Endothelial cell of umbilical vein (primary cell): Measurements from ENCODE around the gene SERPINF2. TPM values are rescaled to one million over a fixed set of nuclear protein-coding genes. Genes with fewer than 3 reads are reported as not detected.

Source experiments
- BruUV-seq: library from RNA; stranded (reverse); fragments of 400-500 nt; replicated peaks from 2 replicates; lab custom pipeline; 2021; lab: Mats Ljungman, UMichigan
- CTCF ChIA-PET: fragments of 300-600, 350-600 bp; sonication (Branson Sonifier 250); formaldehyde crosslinking; loops from one replicate; lab custom pipeline; 2021; ENCODE audit warnings: antibody characterized with exemption, inconsistent platforms; lab: Charles Lee
- POLR2A ChIA-PET: fragments of 300-600, 350-600 bp; sonication (Branson Sonifier 250); formaldehyde crosslinking; loops from one replicate; lab custom pipeline; 2021; ENCODE audit warnings: antibody characterized with exemption, inconsistent platforms; lab: Charles Lee
- DNase-seq: peaks from one replicate; pipeline ENCODE4 v3.0.0-alpha.2; 2011; ENCODE audit warnings: low read depth, low spot score
- FAIRE-seq: peaks from 2 replicates; lab custom pipeline; 2011; peaks lifted over from hg19 to GRCh38; lab: Jason Lieb, UNC
- H2AFZ ChIP-seq: 2 replicates; pipeline ENCODE4 v1.6.0; 2012; ENCODE audit warnings: low read depth, low read length, control low read depth, inconsistent platforms
- H3K27ac ChIP-seq: 2 replicates; pipeline ENCODE4 v1.5.1; 2011; ENCODE audit warnings: low read depth, mild to moderate bottlenecking, control low read depth, low read length, moderate library complexity; ENCODE audit not compliant: insufficient read depth
- H3K27me3 ChIP-seq, 2 experiments: 2 replicates each; pipeline versions ENCODE4 v1.6.0 to v1.6.1; 2011; ENCODE audit warnings: low read length in 2 of 2, mixed read lengths in 1 of 2; ENCODE audit not compliant: control insufficient read depth in 2 of 2, insufficient read depth in 2 of 2
- H3K36me3 ChIP-seq, 2 experiments: 2 replicates in 1 of 2; 3 replicates in 1 of 2; pipeline ENCODE4 v1.5.1; 2011; ENCODE audit warnings: low read length in 2 of 2, mild to moderate bottlenecking in 1 of 2, moderate library complexity in 1 of 2; ENCODE audit not compliant: control insufficient read depth in 2 of 2, insufficient read depth in 2 of 2; ENCODE audit errors: extremely low read depth in 1 of 2
- H3K4me1 ChIP-seq: 3 replicates; pipeline ENCODE4 v1.5.1; 2011; ENCODE audit warnings: mild to moderate bottlenecking, low read length; ENCODE audit not compliant: control insufficient read depth, insufficient read depth; ENCODE audit errors: extremely low read depth
- H3K4me2 ChIP-seq: 2 replicates; pipeline ENCODE4 v1.6.1; 2011; ENCODE audit warnings: low read length, control low read depth, mixed read lengths; ENCODE audit not compliant: insufficient read depth
- H3K4me3 ChIP-seq, 3 experiments: fragments of 200-600 bp in 1 of 3; sonication (generic), shearing (Covaris generic) in 1 of 3; replicated peaks in 1 of 3; 2 replicates each; pipeline ENCODE4 v1.5.1; 2011 to 2016; ENCODE audit warnings: control low read depth in 3 of 3, low read length in 3 of 3, mild to moderate bottlenecking in 2 of 3, inconsistent platforms in 1 of 3, low read depth in 1 of 3, moderate library complexity in 1 of 3; ENCODE audit not compliant: insufficient read depth in 1 of 3
- H3K79me2 ChIP-seq: 2 replicates; pipeline ENCODE4 v1.6.0; 2012; ENCODE audit warnings: low read length, inconsistent platforms; ENCODE audit not compliant: control insufficient read depth, insufficient read depth
- H3K9ac ChIP-seq: replicated peaks from 2 replicates; pipeline ENCODE3; 2011; ENCODE audit warnings: low read length, control low read depth; ENCODE audit not compliant: insufficient read depth; ENCODE audit errors: extremely low read depth
- H3K9me1 ChIP-seq: replicated peaks from 3 replicates; pipeline ENCODE4 v1.6.0; 2011; ENCODE audit warnings: mild to moderate bottlenecking, low read length; ENCODE audit not compliant: control insufficient read depth, insufficient read depth; ENCODE audit errors: extremely low read depth
- H3K9me3 ChIP-seq: replicated peaks from 2 replicates; pipeline ENCODE4 v1.5.1; 2012; ENCODE audit warnings: low read length, inconsistent platforms; ENCODE audit not compliant: control insufficient read depth, insufficient read depth
- H4K20me1 ChIP-seq: replicated peaks from 2 replicates; pipeline ENCODE3; 2011; ENCODE audit warnings: mild to moderate bottlenecking, low read length; ENCODE audit not compliant: control insufficient read depth, insufficient read depth; ENCODE audit errors: extremely low read depth
- CTCF ChIP-seq, 2 donors: IDR thresholded peaks; 1 replicate in 1 of 2; 2 replicates in 1 of 2; pipeline ENCODE4 v1.5.1; 2011; ENCODE audit warnings: low read length in 2 of 2, mild to moderate bottlenecking in 2 of 2, moderate library complexity in 2 of 2, control low read depth in 1 of 2, inconsistent platforms in 1 of 2, low read depth in 1 of 2; ENCODE audit not compliant: insufficient read depth in 1 of 2; ENCODE audit errors: extremely low read depth in 1 of 2
- EZH2 ChIP-seq: IDR thresholded peaks from 2 replicates; pipeline ENCODE4 v1.6.1; 2012; ENCODE audit warnings: borderline replicate concordance, low read depth, mild to moderate bottlenecking, moderate library complexity, low read length, inconsistent platforms; ENCODE audit not compliant: severe bottlenecking
- FOS ChIP-seq: IDR thresholded peaks from 2 replicates; pipeline ENCODE4 v1.6.1; 2011; ENCODE audit warnings: mild to moderate bottlenecking, low read length, moderate library complexity, borderline replicate concordance; ENCODE audit not compliant: insufficient read depth
- GATA2 ChIP-seq: IDR thresholded peaks from 2 replicates; pipeline ENCODE4 v1.7.0; 2011; ENCODE audit warnings: low read depth, mild to moderate bottlenecking, moderate library complexity, mixed read lengths, low read length; ENCODE audit not compliant: insufficient read length, insufficient read depth
- JUN ChIP-seq: IDR thresholded peaks from 2 replicates; pipeline ENCODE4 v1.6.1; 2011; ENCODE audit warnings: borderline replicate concordance, low read depth; ENCODE audit not compliant: insufficient read length, insufficient read depth
- MAX ChIP-seq: IDR thresholded peaks from 2 replicates; pipeline ENCODE4 v1.6.1; 2011; ENCODE audit not compliant: insufficient read depth, insufficient read length
- MYC ChIP-seq: IDR thresholded peaks from one replicate; pipeline ENCODE4 v1.6.1; 2011; ENCODE audit warnings: mild to moderate bottlenecking, low read depth, low read length
- POLR2A ChIP-seq: IDR thresholded peaks from 2 replicates; pipeline ENCODE4 v1.6.1; 2012; ENCODE audit warnings: low read depth, mild to moderate bottlenecking, control low read depth, low read length
- POLR2AphosphoS5 ChIP-seq: IDR thresholded peaks from 2 replicates; pipeline ENCODE4 v1.6.1; 2012; ENCODE audit warnings: low read depth, mild to moderate bottlenecking, control low read depth, low read length, moderate library complexity; ENCODE audit not compliant: insufficient read depth
- dilution Hi-C: fragments of 300-500 bp; cut with MboI; formaldehyde crosslinking; loops from one replicate; pipeline ENCODE4 v1.15.0; 2019; ENCODE audit warnings: low sequenced_read_pairs; ENCODE audit not compliant: extremely low pct_ligation_motif_present
- intact Hi-C: fragments of 100-400 bp; cut with micrococcal nuclease; formaldehyde crosslinking; loops from one replicate; pipeline ENCODE4 v1.10.0; 2022
- polyA plus RNA-seq, 4 experiments: library from polyadenylated mRNA; depleted of rRNA in 3 of 4; stranded (reverse) in 3 of 4; unstranded in 1 of 4; fragments of >200 nt; gene quantifications; 2 replicates each; pipeline versions ENCODE4 v1.2.1 to v1.2.3, GENCODE V29; 2011 to 2012; ENCODE audit warnings: missing spikeins in 1 of 4
- total RNA-seq: library from RNA; stranded (reverse); gene quantifications from 2 replicates; pipeline ENCODE4 v1.2.3, GENCODE V29; 2021

SERPINF2 gene
- total and polyA plus RNA-seq, 2 donors (not counting 3 experiments of a cell fraction or from before 2014, with no cell fraction given) = 0.03 TPM; not detected in 1

GRCh38 chr17:1755252-1755826 is 12.7 kb downstream of the SERPINF2 start:
- CTCF ChIA-PET = no interaction called here

More at GRCh38 chr17:1755252-1755826, 12.7 kb downstream of the SERPINF2 start:
- Histone ChIP-seq H3K36me3 (no peaks in the 10 kb centered on the region), H3K9ac (no peak overlapping the region), H4K20me1 (no peaks in the 10 kb centered on the region), H2AFZ (no peak overlapping the region), H3K4me2 (no peak overlapping the region), H3K4me1 (peaks cover 4% of the 10 kb centered on the region), H3K9me1 (no peaks in the 10 kb centered on the region), H3K9me3 (no peaks in the 10 kb centered on the region), H3K27me3 (no peaks in the 10 kb centered on the region), H3K79me2 (no peaks in the 10 kb centered on the region), H3K4me3 (no peak overlapping the region), H3K27ac (no peak overlapping the region)
- dilution Hi-C loops = no loop called here
- no TSS peak for BruUV-seq
- no peak for FAIRE-seq
- DNase-seq = no peak
- POLR2A ChIA-PET = no interaction called here
- intact Hi-C loops = no loop called here
- no peak for TF ChIP-seq FOS
- no peak for TF ChIP-seq JUN
- TF ChIP-seq EZH2 = no peak
- no peak for TF ChIP-seq MAX
- TF ChIP-seq GATA2 = no peak
- no peak for TF ChIP-seq POLR2A
- no peak for TF ChIP-seq MYC
- TF ChIP-seq POLR2AphosphoS5 = no peak
- TF ChIP-seq CTCF (IDR thresholded peaks at IDR 0.05; ENCODE audit: extremely low read depth in 1 of 2, insufficient read depth in 1 of 2, low read depth in 1 of 2, low read length in 2 of 2) = no peak
